ENCODE measurements around the gene L3MBTL4. TPM values are rescaled to one million over a fixed set of nuclear protein-coding genes. Genes with fewer than 3 reads are reported as not detected.
"Not testable (repeated sequence)": the region's sequence is repeated elsewhere in the genome, so short reads cannot be mapped to it uniquely, and the experiment has no call there.

Gene L3MBTL4
- total RNA-seq, 1 donor from 2014 or later: 0.26 TPM

GRCh38 chr18:6396847-6397246 is 17.9 kb downstream of the L3MBTL4 start:
- Mint-ChIP-seq H3K27me3 (no peaks in the 10 kb centered on the region), H3K4me1 (no peaks in the 10 kb centered on the region), H3K4me3 (no peak overlapping the region), H3K27ac (no peak overlapping the region), H3K36me3 (ENCODE audit: low read depth) (no peaks in the 10 kb centered on the region), H3K9me3 (no peaks in the 10 kb centered on the region)
- intact Hi-C loops (cut with micrococcal nuclease): no loop called here
- no peak for DNase-seq

DNA sequence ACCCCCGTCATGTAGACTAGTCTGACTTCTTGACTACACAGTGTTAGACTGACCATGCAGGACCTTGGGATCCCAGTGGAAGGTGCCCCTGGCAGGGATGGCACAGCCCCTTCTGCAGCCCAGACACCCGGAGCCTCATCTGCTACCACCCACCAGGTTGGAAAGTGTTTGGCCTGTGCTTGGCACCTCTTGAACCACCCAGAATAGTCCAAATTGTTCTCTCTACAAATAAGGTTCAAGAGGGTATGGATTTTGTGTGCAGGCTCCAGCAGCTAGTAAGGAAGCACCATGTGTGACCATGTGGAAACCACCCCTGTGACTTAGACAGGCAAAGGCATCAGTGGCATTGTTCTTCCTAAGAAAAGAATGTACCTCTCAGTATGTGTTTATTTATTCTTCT is 18.4 kb downstream of the L3MBTL4 start:
- Mint-ChIP-seq H3K36me3 (ENCODE audit: low read depth) (no peaks in the 10 kb centered on the region), H3K9me3 (no peaks in the 10 kb centered on the region), H3K4me1 (no peaks in the 10 kb centered on the region), H3K27ac (no peak overlapping the region), H3K27me3 (no peaks in the 10 kb centered on the region), H3K4me3 (no peak overlapping the region)
- no peak for DNase-seq
- intact Hi-C loops (cut with micrococcal nuclease): no loop called here

- no peak overlapping the region for H3K27ac Mint-ChIP-seq
- H3K9me3 Mint-ChIP-seq: no peaks in the 10 kb centered on the region
- H3K36me3 Mint-ChIP-seq (ENCODE audit: low read depth): no peaks in the 10 kb centered on the region
- no peaks in the 10 kb centered on the region for H3K4me1 Mint-ChIP-seq
- no peak for DNase-seq
- intact Hi-C loops (cut with micrococcal nuclease): no loop called here
- no peaks in the 10 kb centered on the region for H3K27me3 Mint-ChIP-seq
- no peak overlapping the region for H3K4me3 Mint-ChIP-seq
These were observed 25.7 kb downstream of the L3MBTL4 start for GRCh38 chr18:6389005-6389404.

DNA sequence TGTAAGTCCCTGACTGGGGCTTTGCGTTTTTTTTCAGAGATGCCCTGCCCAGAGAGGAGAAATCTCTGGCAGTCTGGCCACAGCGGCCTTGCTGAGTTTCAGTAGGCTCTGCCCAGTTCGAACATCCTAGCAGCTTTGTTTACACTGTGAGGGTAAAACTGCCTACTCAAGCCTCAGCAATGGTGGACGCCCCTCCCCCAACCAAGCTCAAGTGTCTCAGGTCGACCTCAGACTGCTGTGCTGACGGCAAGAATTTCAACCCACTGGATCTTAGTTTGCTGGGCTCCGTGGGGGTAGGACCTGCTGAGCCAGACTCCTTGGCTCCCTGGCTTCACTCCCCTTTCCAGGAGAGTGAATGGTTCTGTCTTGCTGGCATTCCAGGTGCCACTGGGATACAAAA is 31.7 kb downstream of the L3MBTL4 start:
- no peaks in the 10 kb centered on the region for H3K9me3 Mint-ChIP-seq
- intact Hi-C loops (cut with micrococcal nuclease): no loop called here
- no peak for DNase-seq
- H3K4me3 Mint-ChIP-seq: no peak overlapping the region
- H3K27me3 Mint-ChIP-seq: no peaks in the 10 kb centered on the region
- H3K27ac Mint-ChIP-seq: no peak overlapping the region
- H3K4me1 Mint-ChIP-seq: no peaks in the 10 kb centered on the region
- no peaks in the 10 kb centered on the region for H3K36me3 Mint-ChIP-seq (ENCODE audit: low read depth)

DNA sequence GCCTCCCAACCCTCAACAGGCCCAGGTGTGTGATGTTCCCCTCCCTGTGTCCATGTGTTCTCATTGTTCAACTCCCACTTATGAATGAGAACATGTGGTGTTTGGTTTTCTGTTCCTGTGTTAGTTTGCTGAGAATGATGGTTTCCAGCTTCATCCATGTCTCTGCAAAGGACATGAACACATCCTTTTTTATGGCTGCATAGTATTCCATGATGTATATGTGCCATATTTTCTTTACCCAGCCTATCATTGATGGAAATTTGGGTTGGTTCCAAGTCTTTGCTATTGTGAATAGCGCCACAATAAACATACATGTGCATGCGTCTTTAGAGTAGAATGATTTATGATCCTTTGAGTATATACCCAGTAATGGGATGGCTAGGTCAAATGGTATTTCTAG is 37.2 kb downstream of the L3MBTL4 start:
- H3K4me1 Mint-ChIP-seq; H3K27ac Mint-ChIP-seq; H3K4me3 Mint-ChIP-seq; H3K27me3 Mint-ChIP-seq; DNase-seq; H3K36me3 Mint-ChIP-seq (ENCODE audit: low read depth); H3K9me3 Mint-ChIP-seq; intact Hi-C loops (cut with micrococcal nuclease): not testable (repeated sequence)

DNA sequence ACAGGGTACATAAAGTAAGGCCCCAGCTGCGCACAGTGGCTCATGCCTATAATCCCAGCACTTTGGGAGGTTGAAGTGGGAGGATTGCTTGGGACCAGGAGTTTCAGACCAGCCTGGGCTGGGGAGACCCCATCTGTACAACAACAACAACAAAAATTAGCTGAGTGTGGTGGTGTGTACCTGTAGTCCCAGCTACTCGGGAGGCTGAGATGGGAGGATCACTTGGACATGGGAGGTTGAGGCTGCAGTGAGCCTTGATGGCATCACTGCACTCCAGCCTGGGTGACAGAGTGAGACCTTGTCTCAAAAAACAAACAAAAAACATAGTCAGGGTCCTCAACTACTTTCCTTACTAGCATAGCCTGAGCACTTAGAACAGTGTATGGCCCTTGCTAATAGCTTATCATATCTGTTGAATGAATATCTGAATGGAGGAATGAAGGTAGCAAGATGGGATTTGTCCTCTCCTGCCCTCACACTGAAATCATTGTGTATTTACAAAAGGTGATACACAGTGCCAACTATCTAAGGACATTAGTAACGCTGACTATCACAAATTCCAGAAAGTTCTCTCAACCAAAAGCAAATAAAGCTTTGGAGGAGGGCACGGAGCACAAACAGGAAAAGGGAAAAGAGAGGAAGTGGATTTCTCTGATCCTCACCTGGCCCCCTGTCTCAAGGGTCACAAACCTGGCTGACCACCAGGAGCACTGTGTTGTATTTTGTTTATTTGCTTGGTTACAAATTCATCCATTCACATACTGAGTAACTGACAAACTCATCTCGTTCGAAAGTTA is 38.1 kb downstream of the L3MBTL4 start:
- H3K4me3 Mint-ChIP-seq: no peak overlapping the region
- H3K4me1 Mint-ChIP-seq: no peaks in the 10 kb centered on the region
- H3K9me3 Mint-ChIP-seq: peaks cover 2% of the 10 kb centered on the region
- H3K27ac Mint-ChIP-seq: no peak overlapping the region
- no peaks in the 10 kb centered on the region for H3K36me3 Mint-ChIP-seq (ENCODE audit: low read depth)
- intact Hi-C loops (cut with micrococcal nuclease): no loop called here
- H3K27me3 Mint-ChIP-seq: no peaks in the 10 kb centered on the region
- DNase-seq: no peak

GRCh38 chr18:6374935-6375529 is 39.7 kb downstream of the L3MBTL4 start:
- intact Hi-C loops (cut with micrococcal nuclease): no loop called here
- Mint-ChIP-seq H3K36me3 (ENCODE audit: low read depth) (no peaks in the 10 kb centered on the region), H3K27me3 (no peaks in the 10 kb centered on the region), H3K4me1 (no peaks in the 10 kb centered on the region), H3K27ac (no peak overlapping the region), H3K4me3 (no peak overlapping the region), H3K9me3 (peaks cover 2% of the 10 kb centered on the region)
- no peak for DNase-seq

GRCh38 chr18:6374340-6374739 is 40.4 kb downstream of the L3MBTL4 start:
- Mint-ChIP-seq H3K4me1 (no peaks in the 10 kb centered on the region), H3K36me3 (ENCODE audit: low read depth) (no peaks in the 10 kb centered on the region), H3K27ac (no peak overlapping the region), H3K27me3 (no peaks in the 10 kb centered on the region), H3K9me3 (peaks cover 2% of the 10 kb centered on the region), H3K4me3 (no peak overlapping the region)
- intact Hi-C loops (cut with micrococcal nuclease): no loop called here
- no peak for DNase-seq

DNA sequence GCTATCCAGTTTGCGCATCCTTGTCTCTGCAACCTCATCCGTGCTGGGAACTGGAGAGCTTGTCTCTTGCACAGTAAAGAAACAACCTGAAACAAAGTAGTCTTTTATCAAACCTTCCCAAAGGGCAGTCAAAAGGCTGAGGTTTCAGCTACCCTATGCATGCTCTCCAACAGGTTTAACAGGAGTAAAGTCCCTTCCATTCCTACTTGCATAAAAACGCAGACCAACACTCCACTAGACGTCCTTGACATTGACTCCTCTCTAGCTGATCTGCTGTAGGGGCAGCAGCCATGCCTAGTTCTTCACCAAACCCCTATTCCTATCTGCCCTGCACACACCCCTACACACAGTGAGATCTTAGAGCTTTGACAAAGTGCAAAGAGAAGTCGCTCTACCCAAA is 41.5 kb downstream of the L3MBTL4 start:
- Mint-ChIP-seq H3K9me3 (peaks cover 2% of the 10 kb centered on the region), H3K4me3 (no peak overlapping the region), H3K36me3 (ENCODE audit: low read depth) (no peaks in the 10 kb centered on the region), H3K27me3 (no peaks in the 10 kb centered on the region), H3K27ac (no peak overlapping the region), H3K4me1 (no peaks in the 10 kb centered on the region)
- no peak for DNase-seq
- intact Hi-C loops (cut with micrococcal nuclease): no loop called here

GRCh38 chr18:6370886-6371635 is 43.6 kb downstream of the L3MBTL4 start:
- Mint-ChIP-seq H3K27me3 (no peaks in the 10 kb centered on the region), H3K9me3 (no peaks in the 10 kb centered on the region), H3K27ac (no peak overlapping the region), H3K36me3 (ENCODE audit: low read depth) (no peaks in the 10 kb centered on the region), H3K4me3 (no peak overlapping the region), H3K4me1 (no peaks in the 10 kb centered on the region)
- no peak for DNase-seq
- intact Hi-C loops (cut with micrococcal nuclease): no loop called here

GRCh38 chr18:6370410-6370809 is 44.3 kb downstream of the L3MBTL4 start:
- DNase-seq: no peak
- Mint-ChIP-seq H3K4me1 (no peaks in the 10 kb centered on the region), H3K36me3 (ENCODE audit: low read depth) (no peaks in the 10 kb centered on the region), H3K9me3 (no peaks in the 10 kb centered on the region), H3K27ac (no peak overlapping the region), H3K27me3 (no peaks in the 10 kb centered on the region), H3K4me3 (no peak overlapping the region)
- intact Hi-C loops (cut with micrococcal nuclease): no loop called here

DNA sequence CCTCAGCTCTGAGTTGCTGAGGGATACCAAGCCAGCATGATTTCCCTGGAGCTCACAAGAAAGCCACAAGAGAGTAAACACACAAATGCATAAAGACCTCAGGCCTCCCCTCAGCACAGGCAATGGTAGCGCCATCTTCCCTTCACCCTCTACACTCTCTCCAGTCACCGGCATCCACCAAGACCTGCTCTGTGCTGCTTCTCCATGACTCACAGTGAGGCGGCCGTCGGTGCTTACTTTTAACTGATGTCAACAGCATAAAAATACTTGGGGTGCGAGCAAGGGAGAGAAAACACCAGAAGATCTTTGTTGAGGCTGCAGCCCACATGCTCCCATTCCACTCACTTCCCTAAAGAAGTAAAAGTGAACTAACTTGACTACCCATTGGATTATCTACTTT is 46.7 kb downstream of the L3MBTL4 start:
- Mint-ChIP-seq H3K27ac (no peak overlapping the region), H3K9me3 (no peaks in the 10 kb centered on the region)

GRCh38 chr18:6367208-6367607 is 47.5 kb downstream of the L3MBTL4 start:
- Mint-ChIP-seq H3K9me3 (no peaks in the 10 kb centered on the region), H3K27ac (no peak overlapping the region), H3K36me3 (ENCODE audit: low read depth) (no peaks in the 10 kb centered on the region), H3K4me3 (no peak overlapping the region), H3K4me1 (no peaks in the 10 kb centered on the region), H3K27me3 (no peaks in the 10 kb centered on the region)
- no peak for DNase-seq
- intact Hi-C loops (cut with micrococcal nuclease): no loop called here

More for the DNA sequence above, 46.7 kb downstream of the L3MBTL4 start:
- DNase-seq: no peak
- no peaks in the 10 kb centered on the region for H3K4me1 Mint-ChIP-seq
- H3K36me3 Mint-ChIP-seq (ENCODE audit: low read depth): no peaks in the 10 kb centered on the region
- H3K4me3 Mint-ChIP-seq: no peak overlapping the region
- intact Hi-C loops (cut with micrococcal nuclease): no loop called here
- no peaks in the 10 kb centered on the region for H3K27me3 Mint-ChIP-seq

- Mint-ChIP-seq H3K4me3 (no peak overlapping the region), H3K27me3 (no peaks in the 10 kb centered on the region), H3K27ac (no peak overlapping the region), H3K36me3 (ENCODE audit: low read depth) (no peaks in the 10 kb centered on the region), H3K9me3 (no peaks in the 10 kb centered on the region), H3K4me1 (no peaks in the 10 kb centered on the region)
- DNase-seq: no peak
- intact Hi-C loops (cut with micrococcal nuclease): no loop called here
These were observed 47.9 kb downstream of the L3MBTL4 start for GRCh38 chr18:6366776-6367175.

Measured in activated CD4-positive, alpha-beta T cell treated with anti-CD3 and anti-CD28 coated beads, Interleukin-2, amount 10 ng/mL, durations not matched to agents 24 days and 14 days (primary cell).